GM21528 (cell line): ENCODE measurements around the gene MORC2.

Experiments used
- ATAC-seq: cut with Tn5 transposase; IDR thresholded peaks from one replicate; pipeline ENCODE4 v1.9.1; 2021; ENCODE audit warnings: mild to moderate bottlenecking, moderate library complexity; ENCODE audit not compliant: unreplicated experiment, low FRiP score

MORC2 gene

DNA sequence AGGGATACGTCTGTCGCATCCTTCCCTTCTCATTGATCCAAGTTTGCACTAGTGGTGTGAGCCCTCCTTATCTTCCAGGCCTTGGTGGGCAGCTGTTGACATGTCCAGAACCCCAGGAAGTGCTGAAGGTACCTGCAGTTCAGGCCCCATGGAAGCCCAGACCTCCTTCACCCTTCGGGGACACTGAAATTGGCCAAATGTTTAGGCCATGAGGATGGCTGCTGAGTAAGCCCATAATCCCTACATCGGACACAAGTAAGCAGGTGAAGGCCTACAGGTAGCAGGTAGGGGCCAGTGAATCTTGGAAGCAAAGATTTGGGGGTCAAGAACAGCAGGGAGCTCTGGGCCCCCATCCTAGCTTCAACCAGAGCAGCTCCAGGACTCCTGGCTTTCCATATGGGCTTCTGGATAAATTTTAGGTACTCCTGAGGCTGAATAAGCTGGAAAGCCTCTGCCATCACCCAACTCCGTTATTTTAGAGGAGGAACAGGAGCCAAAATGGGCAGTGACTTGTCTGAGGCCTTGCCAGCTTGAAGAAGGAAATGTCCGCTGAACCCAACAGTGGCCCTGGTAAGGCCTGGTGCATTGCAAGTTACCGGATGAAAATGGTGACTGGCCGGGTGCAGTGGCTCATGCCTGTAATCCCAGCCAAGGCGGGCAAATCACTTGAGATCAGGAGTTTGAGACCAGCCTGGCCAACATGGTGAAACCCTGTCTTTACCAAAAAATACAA lies 45.2 kb downstream of the MORC2 start:
- ATAC-seq = no peak

GRCh38 chr22:30922151-30922611 lies 46.4 kb downstream of the MORC2 start:
- ATAC-seq = no peak

- ATAC-seq = no peak
Measured at GRCh38 chr22:30921108-30921507, 47.5 kb downstream of the MORC2 start.

GRCh38 chr22:30920407-30920806 lies 48.2 kb downstream of the MORC2 start:
- no peak for ATAC-seq

DNA sequence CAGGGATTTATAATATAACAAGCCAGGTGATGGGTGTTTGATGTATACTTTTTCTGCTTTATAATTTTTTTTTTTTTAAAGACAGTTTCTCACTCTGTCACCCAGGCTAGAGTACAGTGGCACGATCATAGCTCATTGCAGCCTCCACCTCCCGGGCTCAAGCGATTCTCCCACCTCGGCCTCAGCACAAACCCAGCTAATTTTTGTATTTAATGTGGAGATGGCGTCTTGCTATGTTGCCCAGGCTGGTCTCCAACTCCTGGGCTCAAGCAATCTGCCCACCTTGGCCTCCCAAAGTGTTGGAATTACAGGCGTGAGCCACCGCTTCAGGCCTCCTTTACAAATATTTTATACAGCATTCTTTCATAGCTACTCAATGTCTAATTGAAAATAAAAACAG lies 48.6 kb downstream of the MORC2 start:
- no peak for ATAC-seq

DNA sequence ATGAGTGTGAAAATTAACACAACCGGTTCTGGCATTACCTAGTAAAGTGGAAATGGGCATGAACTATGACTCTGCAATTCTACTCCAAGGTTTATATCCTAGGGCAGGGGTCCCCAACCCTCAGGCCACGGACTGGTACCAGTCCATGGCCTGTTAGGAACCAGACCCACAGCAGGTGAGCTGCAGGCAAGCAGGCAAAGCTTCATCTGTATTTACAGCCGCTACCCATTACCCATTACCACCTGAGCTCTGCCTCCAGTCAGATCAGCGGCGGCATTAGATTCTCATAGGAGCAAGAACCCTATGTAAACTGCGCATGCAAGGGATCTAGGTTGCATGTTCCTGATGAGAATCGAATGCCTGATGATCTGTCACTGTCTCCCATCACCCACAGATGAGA lies 49.8 kb downstream of the MORC2 start:
- no peak for ATAC-seq

GRCh38 chr22:30910358-30910757 lies 58.2 kb downstream of the MORC2 start:
- no peak for ATAC-seq

GRCh38 chr22:30909306-30909705 lies 59.3 kb downstream of the MORC2 start:
- no peak for ATAC-seq

DNA sequence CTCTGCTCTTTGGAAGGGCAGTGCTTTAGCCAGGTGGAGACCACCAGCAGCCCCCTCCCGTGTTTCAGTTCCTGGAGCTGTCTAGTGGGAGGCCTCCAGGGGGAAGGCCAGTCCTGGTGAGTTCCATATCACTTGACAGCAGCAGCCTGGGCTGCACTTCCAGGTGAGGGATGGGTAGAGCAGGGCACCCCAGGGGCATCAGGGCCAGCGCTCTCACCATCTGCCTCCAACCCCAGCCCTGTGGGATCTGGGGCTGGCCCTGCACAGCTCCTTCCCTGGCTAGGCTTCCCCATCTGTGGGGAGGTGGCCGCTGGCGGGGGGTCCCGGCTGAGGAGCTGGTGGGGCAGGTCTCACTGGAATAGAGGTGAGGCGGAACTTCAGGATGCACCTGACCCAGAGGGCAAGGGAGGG lies 60.5 kb downstream of the MORC2 start:
- no peak for ATAC-seq

DNA sequence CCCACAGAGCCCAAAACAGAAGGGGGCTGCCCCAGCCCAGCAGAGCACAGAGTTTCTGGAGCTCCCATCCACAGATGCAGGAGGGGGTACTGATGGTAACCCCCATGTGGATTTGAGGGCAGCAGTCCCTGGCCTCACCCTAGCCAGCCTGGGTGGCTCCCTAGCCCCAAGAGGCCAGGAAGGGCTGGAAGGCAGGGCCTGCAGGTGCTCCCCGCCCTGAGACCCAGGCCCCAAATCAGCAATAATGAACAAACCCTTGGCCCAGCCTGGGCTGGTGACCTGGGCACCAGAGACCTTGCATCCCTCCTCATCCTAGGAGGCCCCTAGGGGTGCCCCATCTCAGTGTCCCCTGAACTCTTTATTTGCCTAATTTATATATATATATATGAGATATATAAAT lies 61.6 kb downstream of the MORC2 start:
- ATAC-seq = no peak

- no peak for ATAC-seq
Measured at GRCh38 chr22:30906411-30906810, 62.2 kb downstream of the MORC2 start.

GRCh38 chr22:30905696-30906341 lies 62.8 kb downstream of the MORC2 start:
- no peak for ATAC-seq

DNA sequence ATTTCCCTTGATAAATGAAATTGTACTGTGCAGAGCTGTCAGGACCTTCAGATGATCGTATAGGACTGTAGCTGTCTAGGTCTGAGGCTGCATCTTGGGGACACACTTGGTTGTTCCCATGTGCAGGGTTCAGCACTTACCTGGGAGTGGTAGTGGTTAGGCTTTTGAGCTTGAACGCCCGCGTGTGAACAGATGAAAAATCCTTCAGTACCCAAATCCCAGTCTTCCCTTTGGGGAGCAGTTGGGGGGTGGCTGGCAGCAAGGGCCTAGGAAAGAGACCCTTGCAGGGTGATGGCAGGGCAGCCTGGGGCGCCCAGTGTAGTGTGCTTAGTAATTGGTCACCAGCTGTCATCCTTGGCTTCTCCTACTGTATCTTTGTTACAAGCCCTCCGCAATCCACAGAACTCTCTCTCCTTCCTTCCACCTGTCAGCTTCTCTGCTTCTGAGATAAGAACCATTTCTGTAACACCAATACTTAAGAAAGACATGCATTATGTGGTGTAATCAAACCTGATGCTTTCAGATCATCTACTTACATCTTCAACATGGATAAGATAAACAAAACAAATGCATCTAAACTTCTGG lies 64.6 kb downstream of the MORC2 start:
- no peak for ATAC-seq

DNA sequence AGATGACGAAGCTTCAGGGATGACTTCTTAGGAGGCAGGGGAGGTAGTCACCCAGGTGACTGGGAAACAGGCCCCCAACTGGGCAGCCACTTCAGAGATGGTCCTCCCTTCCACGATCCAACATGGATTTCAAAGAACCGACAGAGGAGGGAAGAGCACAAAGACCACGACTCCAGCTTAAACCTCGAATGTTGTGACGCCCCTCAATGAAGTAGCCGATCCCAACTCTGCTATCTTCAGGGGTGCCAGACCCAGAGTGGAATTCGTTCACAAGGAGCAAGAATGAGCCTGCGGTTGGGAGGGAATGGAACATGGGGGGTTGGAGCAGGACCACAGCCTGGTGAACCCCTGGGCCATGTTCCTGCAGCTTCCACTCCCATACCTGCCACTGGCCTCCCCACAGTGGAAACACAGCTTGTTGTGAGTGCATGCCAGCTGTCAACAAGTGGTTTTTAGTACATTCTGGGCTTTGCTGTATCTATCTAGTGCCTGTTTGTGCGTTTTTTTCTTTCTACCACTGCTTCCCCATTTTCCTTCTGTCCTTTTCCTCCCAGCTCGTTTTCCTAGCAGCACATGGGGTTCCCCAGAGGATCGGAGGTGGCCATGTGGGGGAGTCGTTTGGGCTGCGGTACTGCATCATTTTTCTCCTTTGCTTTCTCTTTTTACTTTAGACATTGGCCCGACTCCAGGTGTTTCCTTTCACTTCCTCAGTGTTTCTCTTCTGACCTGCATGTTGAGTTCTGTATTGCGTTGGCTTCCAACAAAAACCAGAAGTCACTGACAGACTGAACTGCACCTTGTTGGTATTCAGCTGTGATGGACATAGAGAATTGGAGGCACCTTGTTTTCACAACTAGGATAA lies 65.8 kb downstream of the MORC2 start:
- no peak for ATAC-seq

- no peak for ATAC-seq
Measured at GRCh38 chr22:30894371-30894740, 74.2 kb downstream of the MORC2 start.

DNA sequence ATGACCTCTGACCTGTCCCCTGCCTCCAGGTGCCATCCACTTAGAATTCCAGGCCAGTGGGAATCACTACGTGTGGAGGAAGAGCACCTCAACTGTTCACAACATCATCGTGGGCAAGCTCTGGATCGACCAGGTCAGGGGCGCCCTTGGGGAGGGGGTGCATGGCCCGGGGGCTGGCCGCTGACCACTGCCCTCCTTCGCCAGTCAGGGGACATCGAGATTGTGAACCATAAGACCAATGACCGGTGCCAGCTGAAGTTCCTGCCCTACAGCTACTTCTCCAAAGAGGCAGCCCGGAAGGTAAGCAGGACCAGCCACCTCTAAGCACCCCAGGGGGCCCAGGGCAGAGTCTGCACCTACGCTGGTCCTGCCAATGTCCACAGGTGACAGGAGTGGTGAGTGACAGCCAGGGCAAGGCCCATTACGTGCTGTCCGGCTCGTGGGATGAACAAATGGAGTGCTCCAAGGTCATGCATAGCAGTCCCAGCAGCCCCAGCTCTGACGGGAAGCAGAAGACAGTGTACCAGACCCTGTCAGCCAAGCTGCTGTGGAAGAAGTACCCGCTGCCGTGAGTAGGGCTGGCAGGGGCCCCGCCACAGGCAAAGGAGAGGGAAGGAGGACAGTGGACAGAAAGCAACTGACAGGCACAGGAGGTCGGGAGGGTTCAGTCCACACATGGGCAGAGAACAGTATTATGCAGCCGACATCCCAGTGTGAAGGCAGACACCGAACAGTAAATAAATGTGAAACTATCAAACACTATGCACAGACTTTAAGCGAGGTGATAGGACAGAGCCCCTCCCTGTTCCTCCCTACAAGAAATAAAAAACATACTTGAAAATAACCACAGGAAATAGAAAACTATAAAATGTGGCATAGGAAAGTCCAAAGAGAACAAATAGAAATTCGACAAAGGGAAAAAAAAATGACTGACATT lies 74.9 kb downstream of the MORC2 start:
- ATAC-seq = no peak

DNA sequence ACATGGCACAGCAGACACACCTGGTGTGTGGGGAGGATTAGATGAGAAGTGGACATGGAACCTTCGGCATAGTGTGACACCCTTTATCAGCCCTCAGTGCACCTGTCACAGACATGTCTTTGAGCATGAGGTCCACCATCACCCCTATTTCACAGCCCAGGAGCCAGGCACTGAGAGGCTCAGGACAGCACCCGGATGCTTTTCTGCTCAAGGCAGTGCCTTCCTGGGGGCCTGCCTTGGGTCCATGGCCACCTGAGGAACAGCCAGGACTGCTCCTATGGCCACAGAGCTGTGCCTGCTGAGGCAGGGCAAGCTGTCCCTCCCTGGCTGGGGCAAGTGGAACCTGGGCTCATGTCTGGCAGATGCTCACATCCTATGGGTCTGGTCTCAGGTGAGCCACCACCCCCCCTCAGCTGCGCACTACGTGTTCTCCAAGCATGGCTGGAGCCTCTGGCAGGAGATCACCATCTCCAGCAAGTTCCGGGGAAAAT lies 75.8 kb downstream of the MORC2 start:
- ATAC-seq = no peak

DNA sequence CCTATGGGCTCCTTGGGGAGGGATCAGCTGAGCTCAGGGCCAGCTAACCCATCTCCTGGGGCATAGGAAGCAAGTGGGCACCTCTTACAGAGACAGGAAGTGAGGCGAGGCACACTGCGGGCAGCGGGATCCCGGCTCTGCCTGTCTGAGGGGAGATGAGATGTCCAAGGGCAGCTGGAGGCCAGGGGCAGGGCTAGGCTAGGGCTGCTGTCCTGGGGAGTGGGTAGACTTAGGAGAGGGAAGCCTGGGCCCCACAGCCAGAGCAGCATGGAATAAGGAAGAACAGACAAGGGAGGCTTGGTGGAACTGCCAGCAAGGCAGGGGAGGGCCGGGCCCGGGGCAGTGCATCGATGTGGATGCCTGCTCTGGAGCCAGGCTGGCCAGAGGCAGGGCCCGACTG lies 76.3 kb downstream of the MORC2 start:
- ATAC-seq = no peak

GRCh38 chr22:30891781-30892180 lies 76.8 kb downstream of the MORC2 start:
- no peak for ATAC-seq

GRCh38 chr22:30891443-30891755 lies 77.2 kb downstream of the MORC2 start:
- no peak for ATAC-seq
